ENCODE results near the gene SPEF1. TPM values are rescaled to one million over a fixed set of nuclear protein-coding genes. Genes with fewer than 3 reads are reported as not detected.

Gene SPEF1
- total and polyA plus RNA-seq, 2 of the 13 experiments (the other 11 are each of a cell fraction or from before 2014, with no cell fraction given) = 0.11 to 0.27 TPM

- TF ChIP-seq ZNF605 (CRISPR knock-in tag; IDR thresholded peaks at IDR 0.05) (no peak), TFAP4 (IDR thresholded peaks at IDR 0.05; ENCODE audit: borderline replicate concordance, low read depth) (0 out of 2 replicates have a peak, but pooled peaks have one; percentile 9), TGIF2 (CRISPR knock-in tag; IDR thresholded peaks at IDR 0.05) (peak; percentile 44; the same call in 1 of the 2 replicates), ZSCAN25 (CRISPR knock-in tag; IDR thresholded peaks at IDR 0.05) (peak; percentile 64), ZFP36L2 (CRISPR knock-in tag; IDR thresholded peaks at IDR 0.05) (no peak), NR3C1 (CRISPR knock-in tag; IDR thresholded peaks at IDR 0.05) (no peak), PHF8 (CRISPR knock-in tag; IDR thresholded peaks at IDR 0.05) (peak; percentile 8; the same call in 1 of the 2 replicates), SNAPC2 (CRISPR knock-in tag; IDR thresholded peaks at IDR 0.05) (peak; percentile 11; the same call in 1 of the 2 replicates), MATR3 (CRISPR knock-in tag; IDR thresholded peaks at IDR 0.05) (no peak), KDM4B (CRISPR knock-in tag; IDR thresholded peaks at IDR 0.05) (0 out of 2 replicates have a peak, but pooled peaks have one; percentile 12), MAF1 (CRISPR knock-in tag; IDR thresholded peaks at IDR 0.05; ENCODE audit: borderline replicate concordance) (0 out of 2 replicates have a peak, but pooled peaks have one; percentile 18), ZNF543 (CRISPR knock-in tag; IDR thresholded peaks at IDR 0.05) (no peak), FOXO1 (CRISPR knock-in tag; IDR thresholded peaks at IDR 0.05) (no peak), ZNF800 (CRISPR knock-in tag; IDR thresholded peaks at IDR 0.05) (peak; percentile 62; the same call in 1 of the 2 replicates), MED1 (CRISPR knock-in tag; IDR thresholded peaks at IDR 0.05) (0 out of 2 replicates have a peak, but pooled peaks have one; percentile 5), RFXAP (CRISPR knock-in tag; IDR thresholded peaks at IDR 0.05; ENCODE audit: borderline replicate concordance) (no peak), NR2F6 (IDR thresholded peaks at IDR 0.05) (no peak), NR2F6 (CRISPR knock-in tag; IDR thresholded peaks at IDR 0.05) (peak; percentile 44; the same call in 1 of the 2 replicates), KLF15 (CRISPR knock-in tag; IDR thresholded peaks at IDR 0.05; ENCODE audit: borderline replicate concordance) (no peak), STAG1 (CRISPR knock-in tag; IDR thresholded peaks at IDR 0.05) (peak; percentile 64), PHF20 (CRISPR knock-in tag; IDR thresholded peaks at IDR 0.05) (no peak; the same call in 1 of the 2 replicates), ZNF142 (CRISPR knock-in tag; IDR thresholded peaks at IDR 0.05) (no peak)
These were observed 12.7 kb downstream of the SPEF1 start (continued) for GRCh38 chr20:3768342-3769130.
